Measurements from ENCODE around the gene KIF21B.

KIF21B gene

DNA sequence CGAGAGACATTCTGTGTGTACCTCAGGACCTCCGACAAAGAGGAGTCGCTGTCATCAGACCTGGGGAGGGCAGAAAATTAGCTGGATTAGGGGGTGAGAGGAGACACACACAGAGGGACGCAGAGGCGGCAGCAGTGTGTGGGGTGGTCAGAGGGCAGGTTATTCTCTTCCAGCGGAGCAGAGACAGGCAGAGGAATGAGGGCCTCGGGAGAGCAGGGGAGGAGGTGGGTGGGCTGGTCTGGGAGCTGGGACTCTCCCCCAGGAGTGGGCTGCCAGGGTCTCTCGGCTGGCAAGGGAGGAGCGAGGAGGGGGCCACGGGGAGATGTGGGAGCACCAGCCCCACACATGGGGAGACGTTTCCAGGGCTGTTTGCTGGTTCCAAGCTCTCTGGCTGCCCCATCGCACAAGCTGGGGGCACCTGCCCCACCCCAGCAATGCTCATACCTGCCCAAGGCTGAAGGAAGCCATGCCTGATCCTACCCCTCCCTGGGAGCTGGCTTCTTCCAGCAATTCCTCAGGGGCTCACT is 40.4 kb downstream of the KIF21B start:
- Histone ChIP-seq H3K9me3 (ENCODE audit: control insufficient read depth, low read length) (no peaks in the 10 kb centered on the region), H3K27me3 (ENCODE audit: control insufficient read depth, insufficient read depth, low read length) (no peaks in the 10 kb centered on the region), H3K4me3 (ENCODE audit: low read depth, low read length) (no peak overlapping the region), H2AFZ (no peak overlapping the region), H3K27ac (no peak overlapping the region), H3K4me1 (no peaks in the 10 kb centered on the region), H3K36me3 (ENCODE audit: control insufficient read depth, insufficient read depth, low read length) (no peaks in the 10 kb centered on the region), H3K9ac (no peak overlapping the region), H3K79me2 (no peaks in the 10 kb centered on the region), H3K4me2 (ENCODE audit: low read length) (no peak overlapping the region)
- no peak for TF ChIP-seq CTCF (IDR thresholded peaks at IDR 0.05)

- Histone ChIP-seq H3K79me2 (no peaks in the 10 kb centered on the region), H3K4me3 (ENCODE audit: low read depth, low read length) (no peak overlapping the region), H2AFZ (no peak overlapping the region), H3K27me3 (ENCODE audit: control insufficient read depth, insufficient read depth, low read length) (no peaks in the 10 kb centered on the region), H3K4me1 (no peaks in the 10 kb centered on the region), H3K9ac (no peak overlapping the region), H3K9me3 (ENCODE audit: control insufficient read depth, low read length) (no peaks in the 10 kb centered on the region), H3K27ac (no peak overlapping the region), H3K36me3 (ENCODE audit: control insufficient read depth, insufficient read depth, low read length) (no peaks in the 10 kb centered on the region), H3K4me2 (ENCODE audit: low read length) (no peak overlapping the region)
- TF ChIP-seq CTCF (IDR thresholded peaks at IDR 0.05) = no peak
These were observed 41.2 kb downstream of the KIF21B start for GRCh38 chr1:200982071-200982945.

GRCh38 chr1:200981278-200981677 is 42.2 kb downstream of the KIF21B start:
- Histone ChIP-seq H3K36me3 (ENCODE audit: control insufficient read depth, insufficient read depth, low read length) (no peaks in the 10 kb centered on the region), H3K27ac (no peak overlapping the region), H3K27me3 (ENCODE audit: control insufficient read depth, insufficient read depth, low read length) (no peaks in the 10 kb centered on the region), H3K4me1 (no peaks in the 10 kb centered on the region), H2AFZ (no peak overlapping the region), H3K4me3 (ENCODE audit: low read depth, low read length) (no peak overlapping the region), H3K9me3 (ENCODE audit: control insufficient read depth, low read length) (no peaks in the 10 kb centered on the region), H3K79me2 (no peaks in the 10 kb centered on the region), H3K9ac (no peak overlapping the region), H3K4me2 (ENCODE audit: low read length) (no peak overlapping the region)
- TF ChIP-seq CTCF (IDR thresholded peaks at IDR 0.05) = no peak

DNA sequence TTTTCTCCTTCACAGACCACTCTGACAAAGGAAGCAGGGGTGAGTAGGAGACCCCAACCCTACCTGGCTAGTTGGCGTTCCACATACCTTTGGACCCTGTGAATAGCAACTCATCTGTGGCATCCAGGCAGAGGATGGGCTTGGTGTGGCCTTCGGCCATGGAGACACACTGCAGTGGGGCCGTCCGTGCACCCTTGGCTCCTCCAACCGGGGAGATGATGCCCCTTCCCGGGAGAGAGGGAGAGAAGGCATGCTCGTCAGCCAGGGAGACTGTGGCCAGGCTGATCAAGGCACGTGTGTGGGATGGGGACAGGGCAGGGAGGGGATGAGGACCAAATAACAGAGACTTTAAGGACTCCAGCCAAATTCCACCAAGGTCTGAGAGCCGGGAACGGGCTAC is 42.6 kb downstream of the KIF21B start:
- no peaks in the 10 kb centered on the region for H3K27me3 ChIP-seq (ENCODE audit: control insufficient read depth, insufficient read depth, low read length)
- no peak overlapping the region for H3K9ac ChIP-seq
- no peak overlapping the region for H3K4me2 ChIP-seq (ENCODE audit: low read length)
- H3K4me1 ChIP-seq = no peaks in the 10 kb centered on the region
- H3K79me2 ChIP-seq = no peaks in the 10 kb centered on the region
- no peak overlapping the region for H3K4me3 ChIP-seq (ENCODE audit: low read depth, low read length)
- no peak overlapping the region for H2AFZ ChIP-seq
- TF ChIP-seq CTCF (IDR thresholded peaks at IDR 0.05) = no peak
- no peaks in the 10 kb centered on the region for H3K36me3 ChIP-seq (ENCODE audit: control insufficient read depth, insufficient read depth, low read length)
- no peaks in the 10 kb centered on the region for H3K9me3 ChIP-seq (ENCODE audit: control insufficient read depth, low read length)
- H3K27ac ChIP-seq = no peak overlapping the region

- Histone ChIP-seq H3K4me1 (no peaks in the 10 kb centered on the region), H3K9me3 (ENCODE audit: control insufficient read depth, low read length) (no peaks in the 10 kb centered on the region), H3K4me2 (ENCODE audit: low read length) (no peak overlapping the region), H3K27ac (no peak overlapping the region), H3K9ac (no peak overlapping the region), H3K36me3 (ENCODE audit: control insufficient read depth, insufficient read depth, low read length) (no peaks in the 10 kb centered on the region), H2AFZ (no peak overlapping the region), H3K4me3 (ENCODE audit: low read depth, low read length) (no peak overlapping the region), H3K79me2 (no peaks in the 10 kb centered on the region), H3K27me3 (ENCODE audit: control insufficient read depth, insufficient read depth, low read length) (no peaks in the 10 kb centered on the region)
- TF ChIP-seq CTCF (IDR thresholded peaks at IDR 0.05) = no peak
These were observed 43.1 kb downstream of the KIF21B start for GRCh38 chr1:200980452-200980772.
